Small intestine (tissue), 7 donors: Measurements from ENCODE around the gene PRKCE. TPM values are rescaled to one million over a fixed set of nuclear protein-coding genes. Genes with fewer than 3 reads are reported as not detected.
A peak's percentile ranks its signal among the peaks of the same experiment; 100 is the strongest.

Source experiments
- DNase-seq, 2 donors: peaks; one replicate each; pipeline versions ENCODE4 v3.0.0 to v3.0.0-alpha.2; 2013
- FAIRE-seq: peaks from 2 replicates; lab custom pipeline; 2012; peaks lifted over from hg19 to GRCh38; lab: Jason Lieb, UNC
- H3K27ac ChIP-seq, 3 donors: one replicate each; pipeline ENCODE4 v1.5.1; 2013; ENCODE audit warnings: low read length in 2 of 3, mild to moderate bottlenecking in 2 of 3, control low read depth in 1 of 3, inconsistent platforms in 1 of 3, low read depth in 1 of 3, moderate library complexity in 1 of 3
- H3K27me3 ChIP-seq, 3 donors: one replicate each; pipeline ENCODE4 v1.6.1; 2013; ENCODE audit warnings: low read length in 3 of 3, inconsistent platforms in 1 of 3; ENCODE audit not compliant: control insufficient read depth in 3 of 3, insufficient read depth in 3 of 3
- H3K36me3 ChIP-seq, 3 donors: one replicate each; pipeline ENCODE4 v1.6.1; 2013; ENCODE audit warnings: low read length in 3 of 3, inconsistent platforms in 1 of 3, low read depth in 1 of 3, mild to moderate bottlenecking in 1 of 3, moderate library complexity in 1 of 3; ENCODE audit not compliant: control insufficient read depth in 3 of 3, insufficient read depth in 2 of 3
- H3K4me1 ChIP-seq, 3 donors: one replicate each; pipeline ENCODE4 v1.6.1; 2013; ENCODE audit warnings: low read length in 2 of 3, inconsistent platforms in 1 of 3, low read depth in 1 of 3, mild to moderate bottlenecking in 1 of 3, moderate library complexity in 1 of 3; ENCODE audit not compliant: control insufficient read depth in 3 of 3, insufficient read depth in 2 of 3
- H3K4me3 ChIP-seq, 3 donors: one replicate each; pipeline ENCODE4 v1.5.1; 2013; ENCODE audit warnings: low read length in 3 of 3, control low read depth in 1 of 3, inconsistent platforms in 1 of 3, low read depth in 1 of 3, mild to moderate bottlenecking in 1 of 3, moderate library complexity in 1 of 3
- H3K9me3 ChIP-seq, 2 donors: one replicate each; pipeline ENCODE4 v1.6.1; 2013; ENCODE audit warnings: low read depth in 1 of 2, low read length in 1 of 2; ENCODE audit not compliant: control insufficient read depth in 2 of 2, insufficient read depth in 1 of 2
- WGBS, 3 donors: extraction: QIAGEN DNeasy Blood & Tissue Kit; methylation state at CpG; one replicate each; pipeline ENCODE4 v1.1.7; 2013; 5-methylcytosine and 5-hydroxymethylcytosine counted together
- polyA plus RNA-seq, 4 donors: library from polyadenylated mRNA; stranded (reverse) in 3 of 4; unstranded in 1 of 4; fragments of 200-250 nt in 3 of 4; fragments of 120-200 nt in 1 of 4; gene quantifications; one replicate each; pipeline versions ENCODE4 v1.2.1 to v1.2.3, GENCODE V29; 2013
- donor health status: healthy with polysubstance abuse.
- donor health status: control.
- donor health status: control.
- donor health status: Bipolar disorder and iron deficiency.
- donor health status: healthy.

PRKCE gene
- polyA plus RNA-seq, 4 donors = 2.2 to 7.1 (median 5.4) TPM

GRCh38 chr2:45879406-45879805 lies 227.9 kb downstream of the PRKCE start:
- H3K27ac ChIP-seq = no peak overlapping the region
- no peaks in the 10 kb centered on the region for H3K27me3 ChIP-seq
- no peak overlapping the region for H3K4me3 ChIP-seq
- FAIRE-seq (no peak), DNase-seq (no peak)
- peaks cover 0 to 19% of the 10 kb centered on the region in 2 donors for H3K9me3 ChIP-seq
- peaks cover 0 to 4% (median under 1%) of the 10 kb centered on the region in 3 donors for H3K4me1 ChIP-seq
- H3K36me3 ChIP-seq = peaks cover 0 to 9% (median 0%) of the 10 kb centered on the region in 3 donors
- 77 to 90% (median 88%) methylated on average over 6 of the region's 6 CpGs for WGBS, 3 donors

DNA sequence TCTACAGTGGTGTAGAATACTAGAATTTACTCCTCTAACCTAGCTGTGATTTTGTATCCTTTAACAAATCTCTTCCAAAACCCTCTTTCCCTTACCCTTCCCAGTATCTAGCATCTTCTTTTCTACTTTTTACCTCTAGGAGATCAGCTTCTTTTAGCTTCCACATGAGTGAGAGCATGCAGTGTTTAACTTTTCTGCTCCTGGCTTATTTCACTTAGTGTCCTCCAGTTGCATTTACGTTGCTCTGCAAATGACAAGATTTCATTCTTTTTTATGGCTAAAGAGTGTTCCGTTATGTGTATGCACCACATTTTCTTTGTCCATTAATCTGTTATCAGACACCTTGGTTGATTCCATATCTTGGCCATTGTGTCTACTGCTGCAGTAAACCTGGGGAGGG lies 228.5 kb downstream of the PRKCE start:
- Histone ChIP-seq H3K9me3 (peaks cover 0 to 19% of the 10 kb centered on the region in 2 donors), H3K27me3 (no peaks in the 10 kb centered on the region), H3K4me1 (peaks cover 0 to 4% (median 0%) of the 10 kb centered on the region in 3 donors), H3K27ac (no peak overlapping the region), H3K36me3 (peaks cover 0 to 9% (median 0%) of the 10 kb centered on the region in 3 donors), H3K4me3 (no peak overlapping the region)
- whole genome bisulfite sequencing, 3 donors = 93 to 96% (median 95%) methylated on average over 2 of the region's 2 CpGs
- FAIRE-seq (no peak), DNase-seq (no peak)

- no peak overlapping the region for H3K4me3 ChIP-seq
- FAIRE-seq = no peak
- peaks cover 0 to 7% (median 4%) of the 10 kb centered on the region in 3 donors for H3K4me1 ChIP-seq
- H3K9me3 ChIP-seq = peaks cover 0 to 14% of the 10 kb centered on the region in 2 donors
- peaks cover 0 to 9% (median 0%) of the 10 kb centered on the region in 3 donors for H3K36me3 ChIP-seq
- no peaks in the 10 kb centered on the region for H3K27me3 ChIP-seq
- no peak for DNase-seq
- H3K27ac ChIP-seq = no peak overlapping the region
- WGBS, 3 donors = 92 to 96% (median 93%) methylated on average over 7 of the region's 7 CpGs
Measured at GRCh38 chr2:45881970-45882581, 230.6 kb downstream of the PRKCE start.

DNA sequence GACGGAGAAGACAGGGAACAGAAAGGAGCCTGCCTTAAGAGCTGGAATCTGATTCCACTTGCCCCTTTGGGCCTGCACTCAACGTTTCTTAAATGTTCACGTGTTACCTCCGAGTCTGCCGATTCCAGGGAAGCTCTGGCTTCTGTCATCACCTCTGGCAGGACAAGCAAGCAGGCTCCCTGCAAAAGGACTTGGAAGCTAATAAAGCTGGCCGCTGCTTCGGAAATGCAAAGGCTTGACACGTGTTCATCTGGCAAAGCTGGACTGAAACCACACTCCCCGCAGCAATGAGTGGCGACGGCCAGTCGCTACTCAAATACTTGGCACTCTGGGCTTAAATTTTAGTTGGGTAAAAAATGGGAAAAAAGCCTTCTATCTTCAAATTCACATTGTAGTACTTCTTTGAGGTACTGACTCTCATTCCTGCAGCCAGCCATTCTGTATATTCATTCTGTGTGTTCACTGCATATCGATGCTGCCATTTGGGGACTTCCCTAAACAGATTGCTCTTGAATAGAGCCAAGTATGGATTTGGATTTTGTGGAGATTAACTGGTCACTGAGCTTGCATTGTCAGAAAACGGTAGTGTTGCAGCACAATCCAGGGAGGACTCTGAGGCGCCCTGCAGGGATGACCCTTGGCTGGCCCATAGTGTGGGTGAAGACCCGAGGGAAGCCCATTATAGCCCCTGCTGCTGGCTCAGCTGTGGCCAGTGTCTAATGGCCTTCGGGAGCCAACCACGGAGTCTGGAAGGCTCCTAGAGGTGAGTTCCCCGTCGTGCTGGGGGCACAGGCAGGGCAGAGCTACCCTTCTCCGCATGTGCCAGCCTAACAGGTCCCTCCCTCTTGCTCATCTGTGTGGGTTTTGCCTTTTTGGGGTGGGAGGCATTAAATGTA lies 231.5 kb downstream of the PRKCE start:
- peaks cover 0 to 7% (median 4%) of the 10 kb centered on the region in 3 donors for H3K4me1 ChIP-seq
- H3K27ac ChIP-seq = no peak overlapping the region
- peaks cover 0 to 8% (median 0%) of the 10 kb centered on the region in 3 donors for H3K36me3 ChIP-seq
- no peak for FAIRE-seq
- no peak overlapping the region for H3K4me3 ChIP-seq
- H3K9me3 ChIP-seq = peaks cover 0 to 10% of the 10 kb centered on the region in 2 donors
- no peak for DNase-seq
- 73 to 87% (median 82%) methylated on average over 21 of the region's 21 CpGs for WGBS, 3 donors
- no peaks in the 10 kb centered on the region for H3K27me3 ChIP-seq

- peaks cover 0 to 10% (median 6%) of the 10 kb centered on the region in 3 donors for H3K4me1 ChIP-seq
- WGBS, 3 donors = 70 to 94% (median 85%) methylated on average over 3 of the region's 3 CpGs
- FAIRE-seq (no peak), DNase-seq (no peak)
- H3K27me3 ChIP-seq = no peaks in the 10 kb centered on the region
- H3K27ac ChIP-seq = no peak overlapping the region
- H3K4me3 ChIP-seq = no peak overlapping the region
- peaks cover 0 to 7% (median 0%) of the 10 kb centered on the region in 3 donors for H3K36me3 ChIP-seq
- H3K9me3 ChIP-seq = peaks cover 0 to 7% of the 10 kb centered on the region in 2 donors
Measured at GRCh38 chr2:45883603-45884000, 232.1 kb downstream of the PRKCE start.

DNA sequence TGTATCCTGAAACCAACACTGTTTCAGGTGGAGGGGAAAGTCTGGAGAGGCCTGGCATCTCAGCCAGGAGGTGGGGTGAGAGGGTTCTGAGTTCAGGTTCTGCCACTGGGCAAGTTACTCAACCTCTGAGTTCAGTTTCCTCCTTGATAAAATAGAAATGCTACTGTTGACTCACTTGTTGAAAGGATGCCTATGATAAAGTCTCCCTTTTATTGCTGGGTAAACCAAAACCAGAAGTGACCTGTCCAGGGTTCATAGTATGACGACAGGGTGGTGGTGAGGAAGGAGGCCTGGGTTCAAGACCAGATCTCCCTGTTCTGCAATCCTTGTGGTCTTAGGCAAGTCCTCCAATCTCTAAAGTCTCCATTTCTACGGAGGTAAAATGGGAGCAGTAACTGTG lies 232.7 kb downstream of the PRKCE start:
- 40 to 77% (median 56%) methylated on average over 2 of the region's 2 CpGs for WGBS, 3 donors

DNA sequence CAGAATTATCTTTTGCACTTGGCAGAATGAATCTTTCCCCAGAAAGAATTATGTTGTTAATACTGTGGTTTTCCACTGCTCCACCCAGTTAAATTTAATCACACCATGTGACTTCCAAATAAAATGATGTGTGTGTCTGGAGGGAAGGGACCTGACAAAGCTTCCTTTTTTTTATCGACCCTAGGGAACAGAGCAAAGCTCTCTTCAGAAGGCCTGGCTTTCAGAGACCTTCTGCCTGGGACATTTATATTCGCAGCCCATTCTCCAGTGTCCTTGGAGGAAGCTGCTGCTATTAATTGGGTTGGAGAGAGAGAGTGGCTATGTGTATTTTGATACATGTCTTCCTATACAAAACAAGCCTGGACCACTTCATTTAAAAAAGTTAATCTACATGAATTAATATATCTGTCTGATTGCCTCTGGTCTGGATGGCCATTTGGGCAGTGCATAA lies 233.7 kb downstream of the PRKCE start:
- no peak overlapping the region for H3K27ac ChIP-seq
- FAIRE-seq (no peak), DNase-seq (no peak)
- H3K4me3 ChIP-seq = no peak overlapping the region
- no peaks in the 10 kb centered on the region for H3K9me3 ChIP-seq
- peaks cover 4 to 22% (median 11%) of the 10 kb centered on the region in 3 donors for H3K4me1 ChIP-seq
- H3K27me3 ChIP-seq = no peaks in the 10 kb centered on the region
- 48 to 76% (median 64%) methylated on average over 2 of the region's 2 CpGs for WGBS, 3 donors
- peaks cover 0 to 2% (median 0%) of the 10 kb centered on the region in 3 donors for H3K36me3 ChIP-seq

More for the DNA sequence above, 232.7 kb downstream of the PRKCE start:
- Histone ChIP-seq H3K27me3 (no peaks in the 10 kb centered on the region), H3K4me3 (no peak overlapping the region), H3K27ac (no peak overlapping the region), H3K36me3 (peaks cover 0 to 3% (median 0%) of the 10 kb centered on the region in 3 donors), H3K9me3 (peaks cover 0 to 2% of the 10 kb centered on the region in 2 donors), H3K4me1 (peaks cover 0 to 15% (median 11%) of the 10 kb centered on the region in 3 donors)
- no peak for FAIRE-seq
- peak in 1 of 2 donors; percentile 43 for DNase-seq

GRCh38 chr2:45886171-45886663 lies 234.7 kb downstream of the PRKCE start:
- peaks cover 0 to 2% (median 0%) of the 10 kb centered on the region in 3 donors for H3K36me3 ChIP-seq
- H3K4me1 ChIP-seq = peaks cover 7 to 29% (median 11%) of the 10 kb centered on the region in 3 donors
- no peak for DNase-seq
- H3K27ac ChIP-seq = no peak overlapping the region
- no peak overlapping the region for H3K4me3 ChIP-seq
- H3K9me3 ChIP-seq = no peaks in the 10 kb centered on the region
- no peak for FAIRE-seq
- WGBS, 3 donors = 76 to 91% (median 89%) methylated on average over 3 of the region's 3 CpGs
- no peaks in the 10 kb centered on the region for H3K27me3 ChIP-seq
